Hematopoietic multipotent progenitor cell treated with erythropoietin and hydrocortisone succinate and interleukin-3 and kit ligand, for 6 days (in vitro differentiated cells): ENCODE results near the gene CNKSR3.

Experiments used
- DNase-seq: peaks from one replicate; pipeline ENCODE4 v3.0.0-alpha.2; 2015

CNKSR3 gene

DNA sequence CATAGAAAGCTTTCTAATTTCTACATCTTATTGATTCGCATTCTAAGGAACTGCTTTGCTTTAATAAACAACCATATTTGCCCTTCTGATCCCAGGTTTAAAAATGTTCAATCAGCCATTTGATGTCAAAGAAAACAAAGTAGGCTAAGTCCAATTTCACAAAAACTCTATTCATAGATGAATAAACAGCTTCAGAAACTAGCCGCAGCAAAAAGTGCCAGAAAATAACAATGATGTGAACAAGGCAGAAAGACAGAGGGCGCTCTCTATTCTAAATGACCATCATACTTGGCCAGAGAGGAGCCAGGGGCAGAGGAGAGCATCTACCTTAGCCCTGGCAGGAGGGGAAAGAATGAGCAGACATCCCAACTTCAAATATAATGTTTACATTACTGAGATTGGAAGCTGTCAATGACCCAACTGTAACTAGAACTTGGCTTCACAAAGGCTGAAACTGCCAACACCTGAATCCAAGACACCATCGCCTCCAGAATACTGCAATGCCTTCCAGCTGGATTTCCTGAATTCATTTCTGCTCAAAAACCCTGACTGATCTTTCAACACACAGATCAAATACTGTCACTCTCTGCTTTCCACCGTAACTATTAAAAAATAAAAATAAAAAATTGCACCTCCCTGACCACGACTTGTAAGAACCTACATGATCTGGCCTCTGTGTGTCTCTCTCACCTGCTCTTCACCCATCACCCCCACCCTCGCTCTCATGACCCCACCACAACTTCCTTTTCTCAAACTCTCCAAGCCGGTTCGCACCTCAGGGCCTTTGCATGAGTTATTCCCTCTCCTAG lies 9.5 kb downstream of the CNKSR3 start:
- no peak for DNase-seq

DNA sequence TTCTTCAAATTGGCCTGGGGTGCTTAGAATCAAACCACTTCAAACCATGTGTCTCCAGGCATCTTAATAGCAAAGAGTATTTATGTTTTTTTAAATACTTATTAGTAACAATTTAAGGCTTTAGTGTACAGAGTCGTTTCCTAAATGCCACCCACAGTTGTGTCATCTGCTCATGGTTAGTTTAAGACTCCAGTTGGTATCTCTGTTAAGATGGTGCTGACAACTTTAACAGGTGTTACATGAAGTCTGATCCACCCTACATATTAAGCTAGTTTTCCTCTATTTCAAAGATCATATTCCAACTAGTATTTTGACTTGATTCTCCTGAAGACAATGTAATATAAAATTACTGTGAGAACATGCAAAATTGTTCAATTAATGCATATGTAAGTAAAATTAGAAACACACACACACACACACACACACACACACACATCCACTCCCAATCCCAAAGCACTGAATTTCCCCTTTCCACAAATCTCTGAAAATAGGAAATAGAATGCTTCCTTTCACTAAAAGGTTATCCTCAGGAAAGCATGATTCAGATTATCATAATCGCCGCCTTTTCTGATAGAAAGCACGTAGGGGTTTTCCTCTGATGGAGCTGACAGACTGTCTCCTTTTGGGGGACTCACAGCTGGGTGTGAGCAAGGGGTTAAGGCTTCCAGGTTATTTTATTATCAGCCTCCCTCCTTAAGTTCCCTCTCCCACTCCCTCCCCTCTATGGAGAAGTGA lies 10.5 kb downstream of the CNKSR3 start:
- no peak for DNase-seq

DNA sequence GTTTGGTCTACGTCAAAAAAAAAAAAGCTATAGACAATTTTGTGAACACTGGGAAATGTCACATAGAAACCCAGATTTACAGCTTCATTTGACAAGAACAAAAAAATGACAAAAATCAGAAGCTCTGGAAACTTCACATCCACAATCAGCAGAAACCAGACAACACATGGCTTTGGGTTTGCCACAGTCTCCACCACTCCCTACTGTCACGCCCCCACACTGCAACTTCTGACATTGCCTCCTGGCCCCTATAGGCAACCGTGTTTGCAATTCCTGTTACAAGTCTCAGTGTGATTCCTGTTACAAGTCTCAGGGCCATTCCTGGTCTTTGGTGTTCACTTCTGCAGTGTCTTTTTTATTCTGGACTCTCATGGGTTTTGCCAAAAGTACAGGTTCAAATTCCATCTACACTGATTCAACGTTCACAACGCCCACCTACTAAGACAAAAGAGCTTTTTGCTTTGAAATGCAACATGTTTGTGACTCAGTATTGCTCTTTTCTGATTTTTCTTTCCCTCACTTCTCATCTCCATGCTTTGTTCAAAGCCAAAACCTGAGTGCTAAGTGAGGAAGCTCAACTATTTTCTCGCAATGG lies 12.0 kb downstream of the CNKSR3 start:
- DNase-seq = no peak

DNA sequence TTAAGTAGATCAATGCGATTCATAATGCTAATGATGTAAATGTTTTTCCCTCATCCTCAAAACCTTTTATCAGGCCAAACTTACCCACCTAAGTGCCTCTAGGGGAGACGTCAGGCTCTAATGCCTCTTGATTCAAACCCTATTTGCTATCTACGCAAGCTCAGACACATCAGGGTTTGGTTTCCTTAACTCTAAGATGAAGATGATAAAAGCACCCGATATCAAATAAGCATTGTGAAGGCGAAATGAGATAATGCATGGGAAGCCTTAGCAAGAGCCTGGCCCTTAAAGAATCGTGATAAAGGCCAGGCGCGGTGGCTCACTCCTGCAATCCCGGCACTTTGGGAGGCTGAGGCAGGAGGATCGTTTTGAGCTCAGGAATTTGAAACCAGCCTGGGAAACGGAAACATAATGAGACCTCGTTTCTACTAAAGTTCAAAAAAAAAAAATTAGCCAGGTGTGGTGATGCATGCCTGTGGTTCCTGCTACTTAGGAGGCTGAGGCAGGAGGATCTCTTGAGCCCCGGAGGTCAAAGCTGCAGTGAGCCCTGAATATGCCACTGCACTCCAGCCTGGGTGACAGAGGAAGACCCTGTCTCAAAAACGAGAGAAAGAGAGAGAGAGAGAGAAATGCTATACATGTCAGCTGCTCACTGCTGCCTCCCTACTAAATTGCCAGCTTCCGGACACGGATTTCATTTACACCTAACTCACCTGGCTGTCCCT lies 13.5 kb downstream of the CNKSR3 start:
- peak; percentile 51 for DNase-seq

DNA sequence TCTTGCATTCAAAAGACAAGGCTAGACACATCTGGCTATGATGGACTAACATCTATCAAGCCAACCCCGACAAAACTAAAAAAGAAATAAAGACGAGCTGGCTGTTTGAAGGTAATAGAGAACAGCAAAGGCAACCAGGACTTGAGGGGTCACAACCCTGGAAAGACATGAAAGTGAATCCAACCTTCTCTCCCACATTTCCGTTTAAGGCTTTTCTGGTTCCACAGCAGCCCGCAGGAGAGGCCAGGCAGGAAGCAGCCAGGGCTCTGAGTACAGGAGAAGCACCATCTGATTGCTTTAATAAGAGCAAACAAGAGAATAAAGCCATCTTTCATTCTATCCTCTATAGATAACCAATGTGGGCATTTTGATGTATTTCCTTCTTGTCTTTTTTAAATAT lies 14.3 kb downstream of the CNKSR3 start:
- no peak for DNase-seq

DNA sequence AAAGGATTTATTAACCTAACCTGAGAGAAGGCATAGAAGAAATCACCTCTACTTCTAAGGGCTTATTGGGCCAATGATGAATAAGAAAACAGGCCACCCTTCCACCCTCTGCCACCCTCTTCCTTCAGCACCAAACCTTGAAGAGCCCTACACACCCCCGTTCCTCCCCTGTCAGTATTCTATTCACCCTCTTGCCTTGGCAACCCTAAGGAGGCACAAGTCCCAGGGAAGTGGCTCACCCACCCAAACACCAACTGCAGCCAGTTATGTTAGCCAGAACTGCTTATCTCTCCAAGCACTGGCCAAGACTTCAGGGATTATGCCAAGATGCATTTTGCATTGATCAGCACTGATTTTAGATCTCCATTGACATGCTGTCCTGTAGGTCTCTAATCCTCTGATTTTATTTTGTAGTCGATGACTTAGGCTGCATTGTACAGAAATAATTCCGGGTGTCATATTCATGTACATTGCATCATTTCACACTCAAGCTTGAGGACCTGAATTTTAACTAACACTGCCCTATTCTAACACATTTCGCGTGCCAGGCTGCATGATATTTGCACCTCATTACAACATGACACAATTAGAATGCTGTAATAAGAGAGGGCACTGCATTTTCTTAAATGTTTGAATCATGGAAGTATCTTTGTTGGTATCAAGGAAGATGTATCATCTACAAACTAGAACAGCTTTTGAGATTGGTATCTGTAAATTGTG lies 15.7 kb downstream of the CNKSR3 start:
- no peak for DNase-seq

DNA sequence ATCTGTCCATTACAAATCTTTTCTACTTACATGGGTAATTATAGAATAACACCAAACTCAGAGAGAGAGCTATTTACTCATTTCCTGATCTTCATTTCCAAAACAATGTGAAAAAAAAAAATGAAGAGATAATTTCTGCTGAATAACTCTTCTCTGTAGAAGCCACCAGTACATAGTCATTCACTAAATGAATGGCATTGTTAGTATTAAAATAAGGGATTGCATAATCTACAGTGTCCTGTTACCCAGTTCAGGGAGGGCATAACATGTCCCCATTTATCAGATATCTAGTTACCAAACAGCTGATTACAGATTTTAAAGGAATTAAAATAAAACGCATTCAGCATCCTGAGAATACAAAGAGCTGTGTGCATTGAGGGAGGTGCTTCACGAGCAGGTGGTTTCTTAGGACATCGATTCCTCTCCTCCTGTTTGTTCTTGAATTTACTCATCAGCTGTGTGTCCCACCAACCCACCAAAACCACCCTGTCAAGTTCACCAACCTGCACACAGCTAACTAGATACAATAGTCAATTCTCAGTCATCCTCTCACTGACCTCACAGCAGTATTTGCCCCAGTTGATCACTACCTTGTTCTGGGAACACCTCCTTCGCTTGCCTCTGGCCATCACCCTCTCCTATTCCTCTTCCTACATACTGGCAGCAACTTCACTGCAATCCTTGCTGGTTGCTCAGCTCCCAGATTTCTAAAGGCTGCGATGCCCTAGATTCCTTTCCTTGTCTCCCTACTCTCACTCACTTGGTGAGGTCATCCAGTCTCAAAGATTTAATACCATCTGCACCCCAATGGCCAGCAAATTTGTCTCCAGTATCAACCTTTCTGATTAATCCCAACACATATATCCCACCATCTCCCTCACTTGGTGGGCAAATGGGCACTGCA lies 18.7 kb downstream of the CNKSR3 start:
- no peak for DNase-seq

DNA sequence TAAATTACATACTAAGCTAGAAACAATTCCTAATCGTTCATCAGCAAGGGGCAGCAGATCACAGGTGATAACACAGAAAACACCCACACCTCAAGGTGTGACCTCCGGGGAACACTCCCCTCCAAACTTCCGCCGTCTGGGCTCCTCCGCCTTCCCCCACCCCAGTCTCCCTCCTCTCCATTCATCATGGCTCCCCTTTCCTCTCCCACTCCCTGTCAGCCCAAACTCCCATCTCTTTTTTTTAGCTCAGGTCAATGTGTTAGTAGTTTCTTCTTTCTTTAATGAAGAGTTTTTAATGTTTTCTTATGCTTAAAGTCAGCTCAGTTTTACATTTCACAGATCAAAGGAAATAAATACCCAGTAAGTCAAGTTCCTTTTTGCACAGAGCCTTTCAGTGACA lies 20.7 kb downstream of the CNKSR3 start:
- DNase-seq = no peak

DNA sequence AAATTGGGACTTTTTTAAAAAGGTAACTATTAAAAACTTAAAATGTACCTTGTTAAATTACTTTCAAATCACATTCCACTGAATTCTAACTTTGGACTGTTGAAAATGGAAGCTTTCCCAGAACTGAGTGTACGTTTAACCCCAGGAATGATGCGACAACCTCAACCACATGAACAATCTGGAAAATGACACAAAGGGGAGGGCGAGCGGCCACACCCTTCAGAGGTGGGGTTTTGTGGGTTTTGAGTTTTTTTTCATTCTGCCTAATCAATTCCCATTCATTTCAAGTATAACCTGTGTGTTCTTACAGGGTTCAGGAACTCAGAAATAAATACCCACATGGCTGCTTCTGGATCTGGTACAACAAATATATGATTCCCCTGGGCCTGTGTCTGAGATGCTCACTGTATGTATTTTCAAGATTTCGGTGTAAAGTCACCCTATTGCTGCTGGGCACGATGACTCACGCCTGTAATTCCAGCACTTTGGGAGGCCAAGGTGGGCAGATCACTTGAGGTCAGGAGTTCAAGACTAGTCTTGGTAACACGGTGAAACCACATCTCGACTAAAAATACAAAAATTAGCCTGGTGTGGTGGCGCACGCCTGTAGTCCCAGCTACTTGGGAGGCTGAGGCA lies 21.6 kb downstream of the CNKSR3 start:
- DNase-seq = no peak

DNA sequence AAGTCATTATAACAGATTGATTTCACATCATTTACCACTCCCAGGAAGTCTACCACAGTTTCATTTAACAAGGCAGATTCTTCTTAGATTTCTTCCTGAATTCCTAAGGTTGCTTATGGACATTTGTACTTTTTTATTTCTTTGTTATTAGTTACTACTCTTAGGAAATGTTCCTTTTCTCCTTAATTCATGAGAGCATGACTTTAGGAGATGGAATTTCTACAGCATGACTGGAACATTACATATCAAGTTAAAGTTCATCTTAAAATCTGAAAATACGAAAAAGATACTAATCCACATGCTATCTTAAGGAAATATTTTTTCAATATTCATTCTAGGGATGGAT lies 22.3 kb downstream of the CNKSR3 start:
- DNase-seq = no peak

DNA sequence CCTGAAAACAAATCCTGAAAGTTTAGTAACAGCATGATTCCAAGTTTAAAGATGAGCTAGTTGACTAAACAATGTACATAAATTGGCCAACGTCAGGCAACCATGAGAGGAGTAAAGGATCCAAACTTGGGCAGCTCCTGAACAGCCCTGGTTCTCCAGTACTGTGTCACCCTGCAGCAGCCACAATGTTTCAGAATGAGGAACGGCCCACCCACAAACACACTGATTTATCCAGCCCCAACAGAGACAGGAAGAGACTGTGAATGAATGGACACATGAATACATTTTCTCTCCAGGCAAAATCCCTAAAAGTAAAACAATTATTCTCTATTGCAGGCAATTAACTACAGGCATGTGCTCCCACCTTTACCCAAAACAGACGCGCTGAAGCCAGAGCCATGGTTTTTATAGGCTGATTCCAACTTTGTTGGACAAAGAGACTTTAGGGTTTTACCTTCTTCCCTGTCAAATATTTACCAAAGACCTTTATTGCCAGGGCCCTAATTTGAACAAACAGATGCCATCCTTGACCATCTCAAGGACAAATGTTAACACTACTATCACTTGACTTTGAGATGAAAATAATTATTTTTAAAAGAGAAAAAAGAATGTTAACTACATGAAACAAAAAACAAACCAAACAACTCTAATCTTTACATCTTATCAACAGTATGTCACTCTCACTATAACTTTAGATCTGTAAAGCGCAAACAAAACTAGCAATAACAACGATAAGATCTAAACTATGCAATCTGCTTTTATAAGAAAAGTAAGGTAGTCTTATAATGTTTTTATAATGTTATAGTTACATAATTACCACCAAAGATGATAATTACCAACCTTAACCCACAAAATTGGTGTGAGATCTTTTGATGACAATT lies 22.9 kb downstream of the CNKSR3 start:
- no peak for DNase-seq

DNA sequence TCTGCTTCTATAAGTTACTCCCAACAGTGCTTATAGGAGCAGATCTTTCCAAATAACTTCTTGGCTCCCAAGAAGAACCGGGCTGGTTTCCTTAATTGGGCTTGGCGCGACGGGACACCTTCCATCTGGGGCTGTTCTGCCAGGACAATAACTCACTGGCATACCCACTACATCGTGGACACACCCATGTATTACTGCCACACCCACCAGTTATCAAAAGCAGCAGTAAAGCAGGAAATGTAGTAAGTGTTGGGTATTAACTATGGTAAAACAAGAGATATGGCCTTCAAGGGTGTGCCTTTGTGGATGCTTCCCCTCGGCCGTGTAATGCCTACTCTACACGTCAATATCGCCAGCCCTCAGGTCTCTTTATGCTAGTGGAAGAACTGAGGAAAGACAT lies 24.7 kb downstream of the CNKSR3 start:
- peak; percentile 94 for DNase-seq

DNA sequence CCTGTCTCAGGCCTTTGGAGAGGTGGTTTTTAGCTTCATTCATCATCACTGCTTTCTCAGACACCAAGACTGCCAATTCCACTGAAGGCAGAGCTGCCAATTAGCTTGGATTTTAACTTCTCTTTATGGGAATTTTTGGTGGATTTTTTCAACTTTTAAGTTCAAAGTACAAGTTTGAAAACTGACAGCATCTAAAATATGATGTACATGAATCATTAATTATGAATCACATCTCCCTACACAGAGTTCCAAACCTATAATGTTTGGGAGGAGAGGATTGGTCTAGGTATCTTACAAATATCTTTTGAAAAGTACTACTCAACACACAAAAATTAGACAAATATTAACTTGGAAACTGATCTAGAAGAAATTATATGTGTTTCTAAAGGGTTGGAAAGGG lies 25.5 kb downstream of the CNKSR3 start:
- DNase-seq = no peak

DNA sequence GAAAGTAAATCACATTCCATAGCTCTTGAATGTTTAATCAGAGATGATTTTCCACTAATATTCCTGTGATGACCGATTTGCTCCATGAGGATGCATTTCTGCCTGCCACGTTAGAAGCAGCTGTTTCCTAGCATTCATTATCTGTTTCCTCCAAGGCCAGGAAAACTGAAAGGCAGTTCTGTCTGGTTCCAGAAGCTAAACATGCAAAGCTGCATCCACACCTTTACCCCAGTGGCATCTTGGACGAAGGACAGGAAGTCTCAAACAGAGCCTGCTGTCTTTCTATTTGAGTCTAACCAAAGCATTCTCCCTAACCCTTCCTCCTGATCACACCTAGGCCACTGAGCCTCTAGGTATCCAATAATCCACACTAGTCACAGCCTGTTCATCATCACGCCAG lies 27.6 kb downstream of the CNKSR3 start:
- DNase-seq = no peak

DNA sequence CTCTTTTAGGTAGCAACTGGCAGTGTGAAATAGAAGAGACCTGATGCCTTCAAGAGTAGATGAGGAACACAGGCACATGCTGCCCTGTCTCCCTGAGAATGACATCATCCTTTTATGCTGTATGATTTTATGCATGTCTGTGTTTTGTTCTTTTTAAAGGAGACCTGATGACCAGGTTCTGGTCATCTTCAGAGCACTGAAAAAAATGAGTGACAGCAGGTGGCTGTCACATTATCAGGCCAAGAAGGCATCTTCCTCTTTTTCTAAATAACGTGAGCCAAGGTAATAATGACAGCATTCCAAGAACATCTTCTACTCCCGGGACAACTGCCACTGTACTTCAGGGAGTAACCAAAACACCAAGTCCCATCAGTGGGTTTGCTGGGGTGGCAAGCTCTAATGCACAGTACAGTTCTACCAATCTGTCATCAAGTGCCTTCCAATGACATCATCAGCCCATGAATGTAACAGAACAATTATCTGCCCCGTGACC lies 28.9 kb downstream of the CNKSR3 start:
- DNase-seq = no peak

DNA sequence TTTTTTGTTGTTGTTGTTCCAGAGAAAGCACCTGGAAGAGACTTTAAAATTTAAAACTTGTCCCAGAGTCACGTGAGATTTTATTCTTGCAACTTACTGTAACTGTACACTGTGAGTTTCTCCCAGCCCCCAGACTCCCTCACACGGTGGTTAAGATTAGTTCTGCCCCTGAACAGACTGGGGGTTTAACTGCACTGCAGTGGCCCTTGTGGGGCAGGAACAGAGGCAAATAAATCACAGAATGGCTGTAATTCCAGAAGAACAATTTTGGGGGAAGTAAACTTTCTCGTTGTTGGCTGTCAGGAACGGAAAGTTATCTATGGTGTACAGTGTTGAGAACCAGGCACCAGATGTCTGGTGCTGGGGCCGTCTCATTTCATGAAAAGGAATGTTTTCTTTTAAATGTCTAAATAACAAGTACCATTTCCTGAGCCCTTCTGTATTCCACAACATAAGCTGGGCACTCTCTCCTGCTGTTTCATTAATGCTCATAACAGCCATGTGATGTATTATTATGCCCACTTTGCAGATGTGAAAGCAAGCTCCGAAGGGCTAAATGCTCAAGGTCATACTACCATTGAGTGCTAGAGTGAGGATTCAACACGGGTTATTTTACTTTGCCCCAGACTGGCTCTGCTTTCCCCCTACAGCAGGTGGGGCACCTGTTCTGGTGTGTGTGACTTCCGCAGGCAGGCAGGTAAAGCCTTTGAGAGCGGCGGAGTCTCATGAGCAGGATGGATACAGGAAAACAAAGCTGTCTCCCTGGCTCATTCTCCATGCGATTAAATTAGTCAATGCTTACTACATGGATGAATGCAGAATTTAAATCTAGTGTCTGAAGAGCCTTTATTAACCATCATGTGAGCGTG lies 30.5 kb downstream of the CNKSR3 start:
- DNase-seq = no peak

DNA sequence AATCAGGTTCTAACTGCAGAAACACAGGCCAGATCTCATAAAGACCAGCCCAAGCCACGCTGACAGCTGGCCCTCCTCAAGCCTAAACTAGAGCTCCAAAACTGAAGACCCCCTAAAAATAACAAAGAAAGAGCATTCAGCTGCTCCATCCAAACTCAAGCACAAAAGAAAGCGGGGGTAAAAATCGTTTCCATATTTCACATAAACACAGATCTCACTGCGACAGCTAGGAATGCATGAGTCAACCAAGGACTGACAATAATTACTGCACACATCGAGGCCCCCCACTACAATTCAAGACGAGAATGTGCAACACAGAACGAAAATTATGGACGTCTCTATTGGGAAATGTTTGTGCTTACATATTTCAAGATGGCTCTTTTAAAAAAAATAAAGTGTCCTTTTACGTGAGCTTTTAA lies 31.1 kb downstream of the CNKSR3 start:
- DNase-seq = no peak

DNA sequence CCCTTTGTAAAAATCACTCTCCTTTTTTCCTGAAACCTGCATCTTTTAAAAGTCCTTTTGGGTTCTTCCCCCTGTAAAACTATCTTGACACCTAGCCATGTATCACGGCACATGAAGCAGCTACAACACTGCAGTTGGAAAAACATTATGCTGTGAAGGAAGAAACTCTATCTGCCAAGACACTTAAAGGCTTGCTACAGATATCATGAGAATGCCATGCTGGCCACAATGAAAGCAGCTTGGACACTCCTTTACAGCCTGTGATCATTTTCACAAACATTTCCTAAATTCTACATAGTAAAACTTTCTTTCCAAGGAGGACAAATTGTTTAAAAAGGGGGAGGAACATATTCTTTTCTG lies 31.8 kb downstream of the CNKSR3 start:
- no peak for DNase-seq
